ENCODE results near the gene IGF1.

The IGF1 gene

DNA sequence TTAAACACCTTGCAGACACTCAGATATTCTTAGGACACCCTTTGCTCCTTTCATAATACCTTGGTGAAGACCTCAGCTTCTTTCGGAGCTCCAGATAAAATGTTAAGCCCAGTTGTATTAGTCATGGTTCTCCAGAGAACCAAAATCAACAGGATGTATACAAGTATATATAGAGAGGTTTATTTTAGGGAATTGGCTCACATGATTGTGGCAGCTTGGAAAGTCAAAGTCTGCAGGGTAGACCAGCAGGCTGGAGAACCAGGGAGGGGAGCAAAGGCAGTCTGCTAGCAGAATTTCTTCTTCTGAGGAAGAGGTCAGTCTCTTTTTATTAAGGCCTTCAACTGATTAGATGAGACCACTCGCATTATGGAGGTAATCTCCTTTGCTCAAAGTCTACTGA lies 6.9 kb upstream of the IGF1 start:
- DNase-seq, result no peak

DNA sequence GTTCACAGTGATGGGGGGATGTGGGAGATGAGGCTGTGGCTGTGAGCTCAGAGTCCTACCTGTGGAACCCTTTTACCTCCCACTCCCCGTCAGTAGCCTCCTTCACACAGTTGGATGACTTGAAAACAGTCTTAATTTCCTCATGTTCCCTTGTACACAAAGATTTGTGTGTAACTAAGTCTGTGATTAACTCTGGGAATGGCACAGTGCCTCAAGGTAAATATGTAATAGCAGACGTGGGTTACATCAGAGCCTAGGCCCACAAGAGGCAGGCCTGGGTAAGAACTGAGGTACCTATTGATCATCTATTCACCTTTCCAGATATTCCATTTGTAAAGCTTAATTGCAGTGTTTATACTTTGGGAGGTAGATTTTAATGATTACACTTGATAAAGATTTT lies 5.8 kb upstream of the IGF1 start:
- no peak for DNase-seq

- no peak for DNase-seq
Observed at GRCh38 chr12:102484428-102484958, 4.1 kb upstream of the IGF1 start.

- no peak for DNase-seq
Observed at GRCh38 chr12:102484017-102484416, 3.7 kb upstream of the IGF1 start.

DNA sequence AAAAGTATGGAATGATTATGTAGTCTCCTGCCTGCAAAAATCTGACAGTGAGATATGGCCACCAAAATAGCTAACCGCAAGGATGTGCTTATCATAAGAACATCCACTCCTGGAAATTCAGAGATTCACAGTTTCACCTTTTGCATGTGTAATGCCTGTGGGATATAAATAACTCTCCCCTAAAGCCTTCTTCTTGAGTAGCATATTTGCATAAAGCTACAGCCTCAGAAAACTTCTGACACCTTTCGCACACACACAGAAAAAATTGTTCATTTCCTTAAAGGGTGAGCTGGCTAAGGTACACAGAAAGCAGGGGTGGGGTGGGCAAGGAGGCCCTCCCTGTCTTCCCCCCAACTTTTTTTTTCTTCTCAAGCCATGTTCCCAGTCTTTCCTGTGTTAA lies 3.1 kb upstream of the IGF1 start:
- DNase-seq, result no peak

- DNase-seq, result no peak
Observed at GRCh38 chr12:102481705-102482425, 1.5 kb upstream of the IGF1 start.

DNA sequence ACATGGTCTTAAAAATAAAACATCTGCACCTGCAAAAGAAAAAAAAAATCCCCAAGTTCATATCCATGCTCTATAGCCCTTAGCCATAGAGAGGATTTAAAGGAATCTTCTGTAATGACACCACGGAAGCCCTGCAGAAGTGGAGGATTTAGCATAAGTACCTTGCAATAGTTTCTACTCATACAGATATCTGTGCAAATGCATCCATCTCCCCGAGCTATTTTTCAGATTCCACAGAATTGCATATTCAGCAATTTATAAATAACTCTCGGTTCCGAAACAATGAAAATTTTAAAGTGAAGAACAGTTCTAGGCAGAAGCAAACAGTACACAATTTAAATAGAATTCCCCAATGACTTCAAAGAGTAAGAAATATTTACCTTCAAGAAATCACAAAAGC lies 424 bp downstream of the IGF1 start:
- no peak for DNase-seq

GRCh38 chr12:102479099-102479885 lies 1.1 kb downstream of the IGF1 start:
- no peak for DNase-seq

DNA sequence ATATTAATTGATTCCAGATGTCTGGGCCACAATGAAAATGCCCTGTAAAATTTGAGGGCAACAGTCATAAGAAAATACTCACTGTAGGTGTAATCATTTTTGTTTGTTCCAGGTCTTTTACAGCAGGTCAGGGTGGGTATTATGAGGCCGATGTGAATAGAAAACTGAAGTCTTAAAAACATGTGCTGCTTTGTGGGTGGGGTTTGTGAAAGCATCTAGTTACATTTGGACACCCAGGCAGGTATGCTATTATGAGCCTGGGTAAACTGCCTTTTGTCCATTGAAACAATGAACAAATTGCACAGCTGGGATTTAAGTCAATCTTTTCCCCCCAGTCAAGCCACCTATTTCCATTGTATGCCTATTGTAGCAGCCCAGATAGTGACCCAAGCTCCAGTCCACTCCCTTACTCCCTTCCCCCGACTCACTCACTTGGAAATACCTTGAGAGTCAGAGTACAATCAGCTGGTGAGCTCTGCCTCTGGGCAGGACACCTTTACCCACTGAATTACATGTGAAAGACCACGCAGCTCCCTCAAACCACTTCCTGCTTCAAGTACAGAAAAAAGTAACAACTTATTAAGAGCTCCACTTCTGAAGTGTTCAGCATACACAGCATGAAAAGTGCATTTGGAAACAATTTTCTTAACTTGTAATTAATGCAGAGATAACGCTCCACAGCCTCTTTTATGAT lies 1.8 kb downstream of the IGF1 start:
- no peak for DNase-seq

DNA sequence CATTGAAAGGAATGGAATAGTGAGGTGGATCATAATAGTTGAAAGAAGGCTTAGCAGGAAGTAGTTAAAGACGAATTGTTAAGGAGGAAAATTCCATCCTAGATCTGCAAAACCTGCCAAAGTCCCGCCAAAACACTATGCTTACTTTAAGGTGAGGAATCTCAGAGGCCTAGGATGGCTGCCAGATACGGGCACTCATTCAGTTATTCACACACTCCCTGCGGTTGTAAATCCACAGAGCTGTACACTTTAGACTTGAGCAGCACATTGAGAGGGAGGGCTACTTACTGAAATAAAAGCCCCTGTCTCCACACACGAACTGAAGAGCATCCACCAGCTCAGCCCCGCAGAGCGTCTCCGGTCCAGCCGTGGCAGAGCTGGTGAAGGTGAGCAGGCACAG lies 5.0 kb downstream of the IGF1 start:
- DNase-seq, result no peak

- no peak for DNase-seq
Observed at GRCh38 chr12:102474438-102475064, 5.8 kb downstream of the IGF1 start.

GRCh38 chr12:102472496-102472895 lies 7.9 kb downstream of the IGF1 start:
- DNase-seq, result no peak

- no peak for DNase-seq
Observed at GRCh38 chr12:102471556-102471955, 8.8 kb downstream of the IGF1 start.

DNA sequence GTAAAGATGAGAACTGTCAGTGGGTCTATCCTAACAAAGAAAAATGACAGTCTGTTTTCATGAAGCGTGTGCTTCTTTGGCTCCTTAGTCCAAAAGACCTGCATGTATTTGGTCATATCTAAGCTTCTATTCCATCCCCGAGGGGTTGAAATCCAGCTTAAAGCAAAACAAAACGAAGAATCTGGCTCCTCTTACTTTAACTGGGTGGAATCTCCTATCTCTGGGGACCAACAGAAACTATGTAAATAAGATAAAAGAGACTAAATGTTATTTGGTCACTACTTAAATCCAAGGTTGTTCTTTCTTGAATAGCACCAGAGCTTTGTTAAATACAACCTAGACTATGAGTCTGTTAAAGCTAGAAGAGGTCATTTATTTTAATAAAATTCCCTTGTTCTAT lies 9.4 kb downstream of the IGF1 start:
- DNase-seq, result no peak

GRCh38 chr12:102468261-102468915 lies 12.0 kb downstream of the IGF1 start:
- no peak for DNase-seq

GRCh38 chr12:102465762-102466560 lies 14.4 kb downstream of the IGF1 start:
- no peak for DNase-seq

- DNase-seq, result no peak
Observed at GRCh38 chr12:102463659-102464249, 16.6 kb downstream of the IGF1 start.

DNA sequence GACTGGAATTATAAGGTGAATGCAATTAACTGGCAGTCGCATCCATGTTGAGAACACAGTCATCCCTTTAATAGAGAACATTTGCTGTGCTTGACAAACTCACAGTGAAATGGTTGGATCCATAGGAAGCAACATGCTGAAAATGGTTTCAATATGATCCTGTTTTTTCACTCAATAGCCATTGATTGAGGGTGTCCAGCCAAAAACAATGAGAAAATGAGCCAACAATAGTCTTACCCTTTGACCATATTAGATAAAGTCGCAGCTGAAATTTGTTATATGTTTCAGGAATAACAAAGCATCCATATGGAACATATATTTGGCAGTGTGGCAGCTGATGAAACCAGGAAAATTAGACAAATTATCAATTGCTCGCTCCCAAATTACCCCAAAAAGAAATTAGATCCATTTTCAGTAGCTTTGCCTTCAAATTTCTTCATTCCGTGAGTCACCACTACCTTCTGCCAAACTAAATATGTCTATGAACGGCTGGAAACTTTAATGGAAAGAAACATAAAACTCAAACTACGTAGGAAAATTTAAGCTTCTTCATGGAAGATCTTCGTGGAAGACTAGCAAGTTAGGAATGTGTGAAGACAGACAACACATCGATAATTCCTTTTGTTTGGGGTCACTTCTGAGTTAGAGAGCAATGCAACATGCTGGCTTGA lies 17.4 kb downstream of the IGF1 start:
- DNase-seq, result no peak

- no peak for DNase-seq
Observed at GRCh38 chr12:102462386-102462785, 18.0 kb downstream of the IGF1 start.

- no peak for DNase-seq
Observed at GRCh38 chr12:102461501-102461900, 18.9 kb downstream of the IGF1 start.

- DNase-seq, result no peak
Observed at GRCh38 chr12:102459314-102459713, 21.0 kb downstream of the IGF1 start.
